ENCODE data around the gene HNRNPA3. TPM values are rescaled to one million over a fixed set of nuclear protein-coding genes. Genes with fewer than 3 reads are reported as not detected.

Gene HNRNPA3
- total and polyA plus RNA-seq, 2 of the 13 experiments (the other 11 are each of a cell fraction or from before 2014, with no cell fraction given) = 73.3 to 97.7 TPM

- TF ChIP-seq ZNF850 (CRISPR knock-in tag; conservative IDR thresholded peaks at IDR 0.05) = no peak
- TF ChIP-seq, protein P1, sequence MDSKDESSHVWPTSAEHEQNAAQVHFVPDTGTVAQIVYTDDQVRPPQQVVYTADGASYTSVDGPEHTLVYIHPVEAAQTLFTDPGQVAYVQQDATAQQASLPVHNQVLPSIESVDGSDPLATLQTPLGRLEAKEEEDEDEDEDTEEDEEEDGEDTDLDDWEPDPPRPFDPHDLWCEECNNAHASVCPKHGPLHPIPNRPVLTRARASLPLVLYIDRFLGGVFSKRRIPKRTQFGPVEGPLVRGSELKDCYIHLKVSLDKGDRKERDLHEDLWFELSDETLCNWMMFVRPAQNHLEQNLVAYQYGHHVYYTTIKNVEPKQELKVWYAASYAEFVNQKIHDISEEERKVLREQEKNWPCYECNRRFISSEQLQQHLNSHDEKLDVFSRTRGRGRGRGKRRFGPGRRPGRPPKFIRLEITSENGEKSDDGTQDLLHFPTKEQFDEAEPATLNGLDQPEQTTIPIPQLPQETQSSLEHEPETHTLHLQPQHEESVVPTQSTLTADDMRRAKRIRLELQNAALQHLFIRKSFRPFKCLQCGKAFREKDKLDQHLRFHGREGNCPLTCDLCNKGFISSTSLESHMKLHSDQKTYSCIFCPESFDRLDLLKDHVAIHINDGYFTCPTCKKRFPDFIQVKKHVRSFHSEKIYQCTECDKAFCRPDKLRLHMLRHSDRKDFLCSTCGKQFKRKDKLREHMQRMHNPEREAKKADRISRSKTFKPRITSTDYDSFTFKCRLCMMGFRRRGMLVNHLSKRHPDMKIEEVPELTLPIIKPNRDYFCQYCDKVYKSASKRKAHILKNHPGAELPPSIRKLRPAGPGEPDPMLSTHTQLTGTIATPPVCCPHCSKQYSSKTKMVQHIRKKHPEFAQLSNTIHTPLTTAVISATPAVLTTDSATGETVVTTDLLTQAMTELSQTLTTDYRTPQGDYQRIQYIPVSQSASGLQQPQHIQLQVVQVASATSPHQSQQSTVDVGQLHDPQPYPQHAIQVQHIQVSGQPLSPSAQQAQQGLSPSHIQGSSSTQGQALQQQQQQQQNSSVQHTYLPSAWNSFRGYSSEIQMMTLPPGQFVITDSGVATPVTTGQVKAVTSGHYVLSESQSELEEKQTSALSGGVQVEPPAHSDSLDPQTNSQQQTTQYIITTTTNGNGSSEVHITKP (CRISPR knock-in tag; IDR thresholded peaks at IDR 0.05; ENCODE audit: low read depth) = peak; percentile 67; the same call in 1 of the 2 replicates
- TF ChIP-seq, protein P2, sequence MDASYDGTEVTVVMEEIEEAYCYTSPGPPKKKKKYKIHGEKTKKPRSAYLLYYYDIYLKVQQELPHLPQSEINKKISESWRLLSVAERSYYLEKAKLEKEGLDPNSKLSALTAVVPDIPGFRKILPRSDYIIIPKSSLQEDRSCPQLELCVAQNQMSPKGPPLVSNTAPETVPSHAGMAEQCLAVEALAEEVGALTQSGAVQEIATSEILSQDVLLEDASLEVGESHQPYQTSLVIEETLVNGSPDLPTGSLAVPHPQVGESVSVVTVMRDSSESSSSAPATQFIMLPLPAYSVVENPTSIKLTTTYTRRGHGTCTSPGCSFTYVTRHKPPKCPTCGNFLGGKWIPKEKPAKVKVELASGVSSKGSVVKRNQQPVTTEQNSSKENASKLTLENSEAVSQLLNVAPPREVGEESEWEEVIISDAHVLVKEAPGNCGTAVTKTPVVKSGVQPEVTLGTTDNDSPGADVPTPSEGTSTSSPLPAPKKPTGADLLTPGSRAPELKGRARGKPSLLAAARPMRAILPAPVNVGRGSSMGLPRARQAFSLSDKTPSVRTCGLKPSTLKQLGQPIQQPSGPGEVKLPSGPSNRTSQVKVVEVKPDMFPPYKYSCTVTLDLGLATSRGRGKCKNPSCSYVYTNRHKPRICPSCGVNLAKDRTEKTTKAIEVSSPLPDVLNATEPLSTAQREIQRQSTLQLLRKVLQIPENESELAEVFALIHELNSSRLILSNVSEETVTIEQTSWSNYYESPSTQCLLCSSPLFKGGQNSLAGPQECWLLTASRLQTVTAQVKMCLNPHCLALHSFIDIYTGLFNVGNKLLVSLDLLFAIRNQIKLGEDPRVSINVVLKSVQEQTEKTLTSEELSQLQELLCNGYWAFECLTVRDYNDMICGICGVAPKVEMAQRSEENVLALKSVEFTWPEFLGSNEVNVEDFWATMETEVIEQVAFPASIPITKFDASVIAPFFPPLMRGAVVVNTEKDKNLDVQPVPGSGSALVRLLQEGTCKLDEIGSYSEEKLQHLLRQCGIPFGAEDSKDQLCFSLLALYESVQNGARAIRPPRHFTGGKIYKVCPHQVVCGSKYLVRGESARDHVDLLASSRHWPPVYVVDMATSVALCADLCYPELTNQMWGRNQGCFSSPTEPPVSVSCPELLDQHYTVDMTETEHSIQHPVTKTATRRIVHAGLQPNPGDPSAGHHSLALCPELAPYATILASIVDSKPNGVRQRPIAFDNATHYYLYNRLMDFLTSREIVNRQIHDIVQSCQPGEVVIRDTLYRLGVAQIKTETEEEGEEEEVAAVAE (CRISPR knock-in tag; IDR thresholded peaks at IDR 0.05; ENCODE audit: borderline replicate concordance) = 0 out of 2 replicates have a peak, but pooled peaks have one; percentile 35
- peak; percentile 74; the same call in 1 of the 2 replicates for TF ChIP-seq ZNF460 (CRISPR knock-in tag; IDR thresholded peaks at IDR 0.05; ENCODE audit: borderline replicate concordance)
- peak; percentile 8; the same call in 1 of the 2 replicates for TF ChIP-seq ZNF264 (CRISPR knock-in tag; IDR thresholded peaks at IDR 0.05)
- TF ChIP-seq SNAPC2 (CRISPR knock-in tag; IDR thresholded peaks at IDR 0.05) = no peak
- peak; percentile 87; the same call in 1 of the 2 replicates for TF ChIP-seq CHD4 (IDR thresholded peaks at IDR 0.05; ENCODE audit: borderline replicate concordance, low read length)
- no peak for TF ChIP-seq ZNF383 (CRISPR knock-in tag; IDR thresholded peaks at IDR 0.05; ENCODE audit: borderline replicate concordance)
- TF ChIP-seq ZNF770 (CRISPR knock-in tag; IDR thresholded peaks at IDR 0.05) = peak; percentile 65
- TF ChIP-seq ARHGAP35 (CRISPR knock-in tag; IDR thresholded peaks at IDR 0.05; ENCODE audit: borderline replicate concordance) = no peak
- TF ChIP-seq ZNF136 (CRISPR knock-in tag; IDR thresholded peaks at IDR 0.05; ENCODE audit: low read depth) = 0 out of 2 replicates have a peak, but pooled peaks have one; percentile 35
- peak; percentile 54 for TF ChIP-seq CBX1 (IDR thresholded peaks at IDR 0.05; ENCODE audit: low read depth)
- TF ChIP-seq RXRB (CRISPR knock-in tag; IDR thresholded peaks at IDR 0.05; ENCODE audit: borderline replicate concordance) = peak; percentile 88
- TF ChIP-seq HDAC1 (CRISPR knock-in tag; IDR thresholded peaks at IDR 0.05) = peak; percentile 62
- TF ChIP-seq ZNF276 (CRISPR knock-in tag; IDR thresholded peaks at IDR 0.05; ENCODE audit: low read depth) = no peak
Observed at GRCh38 chr2:177188482-177189469, 23.8 kb upstream of the HNRNPA3 start (continued).

Data from HepG2 (cell line).